Subcutaneous adipose tissue (tissue), 4 donors: Measurements from ENCODE around the gene ALDH3B2. TPM values are rescaled to one million over a fixed set of nuclear protein-coding genes. Genes with fewer than 3 reads are reported as not detected.

Source experiments
- total RNA-seq, 4 donors: library from RNA; depleted of rRNA; stranded (reverse); fragments of >200 nt; gene quantifications; one replicate each; pipeline ENCODE4 v1.1.0, GENCODE V29; 2016
- TF ChIP-seq, protein P1 (sequence below): fragments of 450-650 bp; IDR thresholded peaks from one replicate; pipeline ENCODE4 v1.5.1; 2016; ENCODE audit warnings: low read depth, mild to moderate bottlenecking, control low read depth, antibody characterized with exemption, moderate library complexity

Gene ALDH3B2
- total RNA-seq, 4 donors from 2014 or later = not detected

DNA sequence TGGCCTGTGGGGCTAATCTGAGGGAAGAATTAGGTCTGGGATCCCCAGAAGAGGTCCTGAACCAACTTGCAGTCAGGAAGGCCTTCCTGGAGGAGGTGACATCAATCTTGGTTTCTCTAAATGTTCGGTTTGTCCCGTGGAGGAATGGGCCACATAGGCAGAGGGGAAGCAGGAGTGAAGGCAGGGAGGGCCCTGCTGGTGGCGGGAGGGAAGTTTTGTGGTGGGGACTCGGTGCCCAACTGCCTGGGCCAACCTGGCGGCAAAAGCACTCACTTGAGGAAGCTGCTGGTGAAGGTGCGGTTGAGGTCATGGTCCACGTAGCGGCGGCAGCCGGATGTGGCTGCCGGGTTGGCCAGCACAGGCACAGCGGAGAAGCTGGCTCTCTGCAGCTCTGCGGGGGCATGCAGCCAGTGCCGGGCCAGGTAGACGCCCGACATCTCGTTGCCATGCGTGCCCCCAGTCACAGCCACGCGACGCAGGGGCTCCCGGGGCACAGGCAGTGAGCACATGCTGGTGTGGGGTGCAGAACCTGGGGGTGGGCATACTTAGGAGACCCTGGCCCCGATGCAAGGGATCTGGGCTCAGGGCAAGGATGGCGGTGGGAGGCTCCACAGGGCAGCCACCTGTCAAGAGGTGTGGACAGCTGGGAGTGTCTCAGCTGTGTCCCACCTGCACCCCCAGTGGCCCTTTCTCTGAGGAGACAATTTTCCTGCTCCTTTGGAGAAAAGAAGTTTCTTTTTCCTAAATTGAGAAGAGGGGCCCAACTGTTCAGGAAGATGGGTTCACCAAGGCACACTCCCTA, 27.7 kb downstream of the ALDH3B2 start:
- TF ChIP-seq, protein P1, sequence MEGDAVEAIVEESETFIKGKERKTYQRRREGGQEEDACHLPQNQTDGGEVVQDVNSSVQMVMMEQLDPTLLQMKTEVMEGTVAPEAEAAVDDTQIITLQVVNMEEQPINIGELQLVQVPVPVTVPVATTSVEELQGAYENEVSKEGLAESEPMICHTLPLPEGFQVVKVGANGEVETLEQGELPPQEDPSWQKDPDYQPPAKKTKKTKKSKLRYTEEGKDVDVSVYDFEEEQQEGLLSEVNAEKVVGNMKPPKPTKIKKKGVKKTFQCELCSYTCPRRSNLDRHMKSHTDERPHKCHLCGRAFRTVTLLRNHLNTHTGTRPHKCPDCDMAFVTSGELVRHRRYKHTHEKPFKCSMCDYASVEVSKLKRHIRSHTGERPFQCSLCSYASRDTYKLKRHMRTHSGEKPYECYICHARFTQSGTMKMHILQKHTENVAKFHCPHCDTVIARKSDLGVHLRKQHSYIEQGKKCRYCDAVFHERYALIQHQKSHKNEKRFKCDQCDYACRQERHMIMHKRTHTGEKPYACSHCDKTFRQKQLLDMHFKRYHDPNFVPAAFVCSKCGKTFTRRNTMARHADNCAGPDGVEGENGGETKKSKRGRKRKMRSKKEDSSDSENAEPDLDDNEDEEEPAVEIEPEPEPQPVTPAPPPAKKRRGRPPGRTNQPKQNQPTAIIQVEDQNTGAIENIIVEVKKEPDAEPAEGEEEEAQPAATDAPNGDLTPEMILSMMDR = no peak

DNA sequence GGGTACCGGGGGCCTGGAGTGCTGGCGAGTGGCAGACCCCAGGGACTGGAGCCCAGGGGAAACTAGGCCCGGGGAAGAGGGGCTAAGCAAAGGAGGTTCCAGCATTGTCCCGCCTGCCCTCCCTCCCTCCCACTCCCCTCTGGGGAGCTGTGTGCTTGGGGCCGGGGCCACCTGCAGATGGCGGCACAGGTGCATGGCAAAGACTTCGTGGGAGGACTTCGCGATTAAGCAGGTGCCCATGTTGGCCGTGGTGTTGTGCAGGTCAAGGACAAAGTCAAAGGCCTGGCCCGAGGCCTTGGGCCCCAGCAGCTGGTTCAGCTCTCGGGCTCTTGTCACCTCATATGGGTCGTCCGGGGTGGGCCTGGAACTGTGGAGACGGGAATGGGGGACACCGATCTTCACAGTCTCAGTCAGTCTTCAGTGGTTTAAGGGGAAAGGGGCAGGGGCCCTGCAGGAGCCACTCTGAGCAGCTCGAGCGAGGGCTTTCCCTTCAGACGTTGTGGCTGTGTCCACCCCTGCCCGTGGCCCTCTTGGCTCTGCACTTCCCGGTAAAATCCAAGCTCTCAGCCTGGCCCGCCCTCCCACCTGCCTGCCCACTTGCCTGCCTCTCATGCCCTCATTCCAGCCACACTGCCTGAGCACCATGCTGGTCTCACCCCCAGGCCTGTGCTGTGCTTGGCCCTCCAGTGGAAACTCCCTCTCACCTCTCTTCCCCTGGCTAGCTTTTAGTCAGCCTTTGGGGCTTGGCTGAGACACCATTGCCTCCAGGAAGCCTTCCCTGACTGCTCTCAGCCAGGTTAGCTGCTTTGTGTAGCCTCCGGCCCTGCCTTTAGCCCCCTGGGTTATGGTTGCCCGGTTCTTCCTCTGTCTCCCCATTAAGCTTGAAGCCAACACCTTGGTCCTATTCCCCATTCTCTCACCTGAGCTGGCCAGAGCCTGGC, 28.6 kb downstream of the ALDH3B2 start:
- TF ChIP-seq, protein P1 = no peak

DNA sequence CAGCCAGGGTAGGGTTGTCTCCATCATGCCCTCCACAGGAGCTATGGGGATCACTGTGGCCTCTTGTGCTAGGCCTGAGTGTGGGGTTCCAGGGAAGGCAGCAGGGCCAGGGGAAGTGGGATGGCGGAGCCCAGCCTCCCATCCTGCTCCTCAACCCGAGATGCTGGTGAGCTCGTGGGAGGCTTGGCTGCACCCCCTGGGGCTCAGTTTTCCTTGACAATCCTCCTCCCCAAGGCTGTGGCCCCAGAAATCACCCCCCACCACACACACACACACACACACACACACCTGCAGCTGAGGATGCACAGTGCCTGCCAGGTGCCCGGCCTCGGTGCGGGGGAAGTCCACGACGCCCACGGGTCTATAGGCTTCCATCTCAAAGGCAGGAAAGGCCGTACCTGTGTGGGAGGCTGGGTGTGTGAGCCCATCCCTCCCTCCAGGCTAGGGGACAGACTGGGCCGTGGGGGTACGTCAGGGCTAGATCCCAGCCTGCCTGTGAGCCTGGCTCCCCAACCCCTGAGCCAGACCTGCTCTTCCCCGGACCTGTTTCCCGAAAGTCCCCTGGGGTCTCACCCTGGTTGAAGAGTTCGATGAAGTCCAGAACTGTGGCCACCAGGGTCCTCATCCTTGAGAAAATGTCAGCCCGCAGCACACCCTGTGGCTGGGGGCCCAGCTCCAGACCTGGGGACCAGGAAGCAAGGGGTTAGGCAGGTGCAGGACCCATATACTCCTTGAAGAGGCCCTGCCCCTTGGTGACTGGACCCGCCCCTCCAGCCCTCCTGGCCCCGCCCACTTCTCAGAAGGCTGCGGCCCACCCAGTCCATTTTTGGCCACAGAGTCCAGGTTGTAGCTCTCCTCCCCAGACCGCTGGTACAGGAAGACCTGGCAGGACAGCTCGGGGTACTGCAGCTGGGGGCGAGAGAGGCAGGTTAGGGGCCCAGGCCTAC, 29.7 kb downstream of the ALDH3B2 start:
- TF ChIP-seq, protein P1 = no peak

DNA sequence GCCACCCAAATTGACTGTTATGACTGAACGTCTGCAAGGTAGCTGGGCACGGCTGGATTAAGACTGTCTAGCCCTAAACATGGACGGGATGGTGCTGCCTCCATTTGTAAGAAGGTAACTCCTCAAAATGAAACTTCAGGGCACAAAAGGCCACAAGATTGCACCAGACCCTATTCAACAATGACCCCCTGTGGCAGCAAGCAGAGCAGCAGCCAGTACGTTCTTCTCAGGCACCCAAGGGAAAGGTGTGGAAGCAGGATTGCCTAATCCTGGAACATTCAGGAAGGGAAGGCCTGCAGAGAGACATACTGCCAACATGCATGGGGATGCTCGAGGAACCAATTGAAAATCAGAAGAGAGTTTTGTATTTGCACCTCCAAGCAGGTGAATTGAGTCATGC, 30.4 kb downstream of the ALDH3B2 start:
- TF ChIP-seq, protein P1 = no peak

DNA sequence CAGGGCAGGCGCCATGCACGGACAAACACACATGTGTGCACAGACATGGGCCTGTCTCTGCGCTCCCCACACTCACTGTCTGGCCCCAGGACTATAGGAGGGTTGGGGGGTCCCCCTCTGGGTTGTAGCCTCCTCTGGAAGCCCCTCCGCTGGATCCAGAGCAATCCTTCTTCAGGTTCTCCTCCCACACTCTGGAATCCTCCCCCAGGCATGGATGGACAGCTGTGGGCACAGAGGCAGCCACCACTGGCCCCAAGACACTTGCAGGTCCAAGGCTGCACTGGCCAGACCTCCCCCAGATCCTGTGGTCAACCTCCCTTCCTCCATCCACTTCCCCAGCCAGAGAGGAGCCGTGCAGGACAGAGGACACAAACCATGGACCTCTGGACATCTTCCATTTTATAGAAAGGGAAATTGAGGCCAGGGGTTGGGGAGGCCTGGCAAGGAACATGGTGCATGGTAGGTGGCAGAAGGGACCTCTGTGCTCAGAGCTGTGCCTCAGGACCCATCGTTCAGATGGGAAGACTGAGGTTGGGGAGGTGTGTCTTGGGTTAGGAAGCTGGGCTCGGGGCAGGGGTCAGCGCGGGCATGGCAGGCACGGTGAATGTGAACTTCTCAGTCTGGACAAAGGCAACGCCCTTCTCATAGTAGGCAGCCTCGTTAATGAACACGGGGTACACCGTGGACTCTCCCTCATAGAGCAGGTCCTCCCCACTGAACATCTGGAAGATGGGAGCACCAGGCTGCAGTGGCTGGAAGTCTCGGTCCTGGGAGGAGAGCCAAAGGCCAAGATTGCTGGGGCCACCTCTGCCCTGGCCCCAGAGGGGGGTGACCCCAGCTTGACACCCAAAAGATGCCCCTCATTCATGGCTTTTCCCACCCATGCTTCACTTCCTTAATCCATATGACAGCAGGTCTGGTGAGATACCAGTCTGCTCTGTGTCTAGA, 32.0 kb downstream of the ALDH3B2 start:
- TF ChIP-seq, protein P1 = no peak
